Adrenal gland (tissue), 5 donors: ENCODE results near the gene POP7.

ENCODE experiments used
- POLR2A ChIP-seq, 2 donors: fragments of 450-650 bp; IDR thresholded peaks; one replicate each; pipeline ENCODE4 v1.6.1; 2017; ENCODE audit warnings: antibody characterized with exemption in 2 of 2, mild to moderate bottlenecking in 2 of 2, moderate library complexity in 1 of 2
- TF ChIP-seq, protein P1 (sequence below), 6 experiments: fragments of 450-650 bp in 4 of 6; fragments of 200-600 bp in 2 of 6; sonication (generic) in 1 of 6; IDR thresholded peaks; 1 replicate in 5 of 6; 2 replicates in 1 of 6; pipeline versions ENCODE4 v1.5.1 to v1.8.0; 2016 to 2021; ENCODE audit warnings: antibody characterized with exemption in 6 of 6, mild to moderate bottlenecking in 2 of 6, moderate library complexity in 1 of 6
- donor health status: DM: no; HTN: no; CAD: no.

GRCh38 chr7:100673942-100674410 lies 31.9 kb upstream of the POP7 start:
- TF ChIP-seq, protein P1, sequence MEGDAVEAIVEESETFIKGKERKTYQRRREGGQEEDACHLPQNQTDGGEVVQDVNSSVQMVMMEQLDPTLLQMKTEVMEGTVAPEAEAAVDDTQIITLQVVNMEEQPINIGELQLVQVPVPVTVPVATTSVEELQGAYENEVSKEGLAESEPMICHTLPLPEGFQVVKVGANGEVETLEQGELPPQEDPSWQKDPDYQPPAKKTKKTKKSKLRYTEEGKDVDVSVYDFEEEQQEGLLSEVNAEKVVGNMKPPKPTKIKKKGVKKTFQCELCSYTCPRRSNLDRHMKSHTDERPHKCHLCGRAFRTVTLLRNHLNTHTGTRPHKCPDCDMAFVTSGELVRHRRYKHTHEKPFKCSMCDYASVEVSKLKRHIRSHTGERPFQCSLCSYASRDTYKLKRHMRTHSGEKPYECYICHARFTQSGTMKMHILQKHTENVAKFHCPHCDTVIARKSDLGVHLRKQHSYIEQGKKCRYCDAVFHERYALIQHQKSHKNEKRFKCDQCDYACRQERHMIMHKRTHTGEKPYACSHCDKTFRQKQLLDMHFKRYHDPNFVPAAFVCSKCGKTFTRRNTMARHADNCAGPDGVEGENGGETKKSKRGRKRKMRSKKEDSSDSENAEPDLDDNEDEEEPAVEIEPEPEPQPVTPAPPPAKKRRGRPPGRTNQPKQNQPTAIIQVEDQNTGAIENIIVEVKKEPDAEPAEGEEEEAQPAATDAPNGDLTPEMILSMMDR (IDR thresholded peaks at IDR 0.05): no peak
- TF ChIP-seq POLR2A (IDR thresholded peaks at IDR 0.05): peak in 1 of 2 donors; percentile 15
